Measurements from ENCODE around the gene EDC3.

EDC3 gene

GRCh38 chr15:74709011-74709410, 13.2 kb upstream of the EDC3 start:
- Histone ChIP-seq H3K27ac (ENCODE audit: low read depth, low read length) (no peak overlapping the region), H3K36me3 (ENCODE audit: control insufficient read depth, insufficient read depth, low read length) (no peaks in the 10 kb centered on the region), H3K27me3 (ENCODE audit: control insufficient read depth, insufficient read depth, low read length) (peaks cover 20% of the 10 kb centered on the region), H3K9ac (ENCODE audit: low read length) (no peak overlapping the region), H3K9me3 (ENCODE audit: control insufficient read depth, insufficient read depth, low read depth, low read length) (no peaks in the 10 kb centered on the region), H3K4me3 (ENCODE audit: low read depth, low read length) (no peak overlapping the region), H3K4me1 (ENCODE audit: control insufficient read depth, insufficient read depth, low read length) (no peaks in the 10 kb centered on the region)

GRCh38 chr15:74696808-74697207, 984 bp upstream of the EDC3 start:
- H3K27ac ChIP-seq (ENCODE audit: low read depth, low read length): no peak overlapping the region
- H3K9me3 ChIP-seq (ENCODE audit: control insufficient read depth, insufficient read depth, low read depth, low read length): no peaks in the 10 kb centered on the region
- no peaks in the 10 kb centered on the region for H3K36me3 ChIP-seq (ENCODE audit: control insufficient read depth, insufficient read depth, low read length)
- H3K4me1 ChIP-seq (ENCODE audit: control insufficient read depth, insufficient read depth, low read length): 0 out of 2 replicates have a peak, but pooled peaks cover 4% of the 10 kb centered on the region
- peaks cover 6% of the 10 kb centered on the region; the same call in 1 of the 2 replicates for H3K27me3 ChIP-seq (ENCODE audit: control insufficient read depth, insufficient read depth, low read length)
- H3K4me3 ChIP-seq (ENCODE audit: low read depth, low read length): peak overlapping the region; percentile 89
- no peak overlapping the region for H3K9ac ChIP-seq (ENCODE audit: low read length)

DNA sequence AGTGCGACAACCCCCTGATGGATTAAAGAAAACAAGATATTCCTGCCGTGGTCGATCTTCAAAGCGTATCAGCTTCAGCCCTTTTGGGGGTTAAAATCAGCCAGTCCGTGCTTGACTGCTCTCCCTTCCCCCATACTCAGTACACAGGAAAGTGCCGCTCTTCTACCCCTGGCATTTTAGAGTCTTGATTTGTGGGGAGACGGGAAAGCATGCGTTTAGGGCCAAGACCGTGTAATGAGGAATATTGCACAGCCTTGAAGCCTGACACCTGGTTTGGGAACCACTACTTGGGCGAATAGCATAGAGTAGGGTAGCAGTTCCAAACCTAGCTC, 540 bp upstream of the EDC3 start:
- Histone ChIP-seq H3K9ac (ENCODE audit: low read length) (peak overlapping the region; percentile 88), H3K27ac (ENCODE audit: low read depth, low read length) (no peak overlapping the region), H3K4me3 (ENCODE audit: low read depth, low read length) (peak overlapping the region; percentile 89), H3K4me1 (ENCODE audit: control insufficient read depth, insufficient read depth, low read length) (0 out of 2 replicates have a peak, but pooled peaks cover 4% of the 10 kb centered on the region), H3K9me3 (ENCODE audit: control insufficient read depth, insufficient read depth, low read depth, low read length) (no peaks in the 10 kb centered on the region), H3K27me3 (ENCODE audit: control insufficient read depth, insufficient read depth, low read length) (peaks cover 2% of the 10 kb centered on the region; the same call in 1 of the 2 replicates), H3K36me3 (ENCODE audit: control insufficient read depth, insufficient read depth, low read length) (no peaks in the 10 kb centered on the region)

DNA sequence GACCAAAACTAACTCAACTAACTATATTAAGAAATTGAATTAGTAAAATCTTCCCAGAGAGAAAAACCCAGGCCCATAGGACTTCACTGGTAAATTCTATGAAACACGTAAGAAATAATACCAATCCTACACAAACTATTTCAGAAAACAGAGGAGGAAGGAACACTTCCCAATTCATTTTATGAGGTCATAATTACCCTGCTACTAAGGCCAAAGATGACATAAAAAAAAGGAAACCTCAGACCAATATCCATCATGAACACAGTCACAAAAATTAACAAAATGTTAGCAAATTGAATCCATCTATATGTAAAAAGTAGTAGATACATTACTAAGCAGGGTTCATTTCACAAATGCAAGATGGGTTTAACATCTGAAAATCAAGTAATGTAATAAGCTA, 3.5 kb downstream of the EDC3 start:
- Histone ChIP-seq H3K27ac (ENCODE audit: low read depth, low read length) (no peak overlapping the region), H3K9me3 (ENCODE audit: control insufficient read depth, insufficient read depth, low read depth, low read length) (no peaks in the 10 kb centered on the region), H3K4me3 (ENCODE audit: low read depth, low read length) (no peak overlapping the region), H3K9ac (ENCODE audit: low read length) (no peak overlapping the region), H3K27me3 (ENCODE audit: control insufficient read depth, insufficient read depth, low read length) (no peaks in the 10 kb centered on the region), H3K36me3 (ENCODE audit: control insufficient read depth, insufficient read depth, low read length) (no peaks in the 10 kb centered on the region), H3K4me1 (ENCODE audit: control insufficient read depth, insufficient read depth, low read length) (0 out of 2 replicates have a peak, but pooled peaks cover 4% of the 10 kb centered on the region)

- peaks cover 16% of the 10 kb centered on the region for H3K36me3 ChIP-seq (ENCODE audit: control insufficient read depth, insufficient read depth, low read length)
- H3K9ac ChIP-seq (ENCODE audit: low read length): no peak overlapping the region
- H3K4me3 ChIP-seq (ENCODE audit: low read depth, low read length): no peak overlapping the region
- H3K9me3 ChIP-seq (ENCODE audit: control insufficient read depth, insufficient read depth, low read depth, low read length): peaks cover 6% of the 10 kb centered on the region
- H3K4me1 ChIP-seq (ENCODE audit: control insufficient read depth, insufficient read depth, low read length): no peaks in the 10 kb centered on the region
- no peak overlapping the region for H3K27ac ChIP-seq (ENCODE audit: low read depth, low read length)
- no peaks in the 10 kb centered on the region for H3K27me3 ChIP-seq (ENCODE audit: control insufficient read depth, insufficient read depth, low read length)
These were observed 12.1 kb downstream of the EDC3 start for GRCh38 chr15:74683758-74684157.

- peaks cover 6% of the 10 kb centered on the region for H3K9me3 ChIP-seq (ENCODE audit: control insufficient read depth, insufficient read depth, low read depth, low read length)
- no peaks in the 10 kb centered on the region for H3K4me1 ChIP-seq (ENCODE audit: control insufficient read depth, insufficient read depth, low read length)
- no peak overlapping the region for H3K9ac ChIP-seq (ENCODE audit: low read length)
- peaks cover 16% of the 10 kb centered on the region for H3K36me3 ChIP-seq (ENCODE audit: control insufficient read depth, insufficient read depth, low read length)
- no peak overlapping the region for H3K4me3 ChIP-seq (ENCODE audit: low read depth, low read length)
- H3K27me3 ChIP-seq (ENCODE audit: control insufficient read depth, insufficient read depth, low read length): no peaks in the 10 kb centered on the region
- H3K27ac ChIP-seq (ENCODE audit: low read depth, low read length): no peak overlapping the region
These were observed 12.9 kb downstream of the EDC3 start for GRCh38 chr15:74682954-74683353.

DNA sequence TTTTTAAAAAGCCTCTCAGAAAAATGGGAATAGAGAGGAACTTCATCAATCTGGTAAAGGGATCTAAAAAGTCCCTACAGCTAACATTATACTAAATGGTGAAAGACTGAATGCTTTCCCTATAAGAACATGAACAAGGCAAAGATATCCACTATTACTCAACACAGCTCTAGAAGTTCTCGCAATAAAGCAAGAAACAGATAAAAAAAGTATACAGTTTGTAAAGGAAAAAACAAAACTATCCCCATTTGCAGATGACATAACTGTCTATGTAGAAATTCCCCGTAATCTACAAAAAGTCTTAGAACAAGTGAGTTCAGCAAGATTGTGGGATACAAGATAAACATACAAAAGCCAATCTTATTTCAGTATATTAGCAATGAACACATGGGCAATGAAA, 15.4 kb downstream of the EDC3 start:
- H3K4me3 ChIP-seq (ENCODE audit: low read depth, low read length): no peak overlapping the region
- no peak overlapping the region for H3K9ac ChIP-seq (ENCODE audit: low read length)
- H3K9me3 ChIP-seq (ENCODE audit: control insufficient read depth, insufficient read depth, low read depth, low read length): peaks cover 6% of the 10 kb centered on the region

GRCh38 chr15:74676801-74677200, 19.0 kb downstream of the EDC3 start:
- Histone ChIP-seq H3K36me3 (ENCODE audit: control insufficient read depth, insufficient read depth, low read length) (peaks cover 22% of the 10 kb centered on the region), H3K27me3 (ENCODE audit: control insufficient read depth, insufficient read depth, low read length) (no peaks in the 10 kb centered on the region), H3K9me3 (ENCODE audit: control insufficient read depth, insufficient read depth, low read depth, low read length) (no peaks in the 10 kb centered on the region), H3K4me1 (ENCODE audit: control insufficient read depth, insufficient read depth, low read length) (no peaks in the 10 kb centered on the region), H3K4me3 (ENCODE audit: low read depth, low read length) (no peak overlapping the region), H3K9ac (ENCODE audit: low read length) (no peak overlapping the region), H3K27ac (ENCODE audit: low read depth, low read length) (no peak overlapping the region)

More for the DNA sequence above, 15.4 kb downstream of the EDC3 start:
- no peak overlapping the region for H3K27ac ChIP-seq (ENCODE audit: low read depth, low read length)
- no peaks in the 10 kb centered on the region for H3K27me3 ChIP-seq (ENCODE audit: control insufficient read depth, insufficient read depth, low read length)
- H3K36me3 ChIP-seq (ENCODE audit: control insufficient read depth, insufficient read depth, low read length): peaks cover 9% of the 10 kb centered on the region
- no peaks in the 10 kb centered on the region for H3K4me1 ChIP-seq (ENCODE audit: control insufficient read depth, insufficient read depth, low read length)

DNA sequence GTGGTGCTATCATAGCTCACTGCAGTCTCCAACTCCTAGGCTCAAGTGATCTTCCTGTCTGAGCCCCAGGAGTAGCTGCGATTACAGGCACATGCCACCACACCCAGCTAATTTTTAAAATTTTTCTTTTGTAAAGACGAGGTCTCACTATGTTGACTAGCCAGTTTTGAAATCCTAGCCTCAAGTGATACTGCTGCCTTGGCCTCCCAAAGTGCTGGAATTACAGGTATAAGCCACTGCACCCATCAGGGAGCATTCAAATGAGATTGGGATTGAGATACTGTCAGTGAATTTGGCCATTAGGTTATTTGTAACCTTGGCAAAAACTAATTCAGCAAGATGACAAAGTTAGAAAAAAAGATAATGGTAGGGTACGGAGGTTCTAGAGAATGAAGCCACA, 21.7 kb downstream of the EDC3 start:
- Histone ChIP-seq H3K27me3 (ENCODE audit: control insufficient read depth, insufficient read depth, low read length) (no peaks in the 10 kb centered on the region), H3K4me1 (ENCODE audit: control insufficient read depth, insufficient read depth, low read length) (no peaks in the 10 kb centered on the region), H3K36me3 (ENCODE audit: control insufficient read depth, insufficient read depth, low read length) (peaks cover 39% of the 10 kb centered on the region), H3K27ac (ENCODE audit: low read depth, low read length) (no peak overlapping the region), H3K9me3 (ENCODE audit: control insufficient read depth, insufficient read depth, low read depth, low read length) (no peaks in the 10 kb centered on the region), H3K4me3 (ENCODE audit: low read depth, low read length) (no peak overlapping the region), H3K9ac (ENCODE audit: low read length) (no peak overlapping the region)

- Histone ChIP-seq H3K4me3 (ENCODE audit: low read depth, low read length) (no peak overlapping the region), H3K36me3 (ENCODE audit: control insufficient read depth, insufficient read depth, low read length) (peaks cover 46% of the 10 kb centered on the region), H3K9me3 (ENCODE audit: control insufficient read depth, insufficient read depth, low read depth, low read length) (no peaks in the 10 kb centered on the region), H3K4me1 (ENCODE audit: control insufficient read depth, insufficient read depth, low read length) (no peaks in the 10 kb centered on the region), H3K9ac (ENCODE audit: low read length) (no peak overlapping the region), H3K27me3 (ENCODE audit: control insufficient read depth, insufficient read depth, low read length) (no peaks in the 10 kb centered on the region), H3K27ac (ENCODE audit: low read depth, low read length) (no peak overlapping the region)
These were observed 26.2 kb downstream of the EDC3 start for GRCh38 chr15:74669627-74670026.

- H3K36me3 ChIP-seq (ENCODE audit: control insufficient read depth, insufficient read depth, low read length): peaks cover 37% of the 10 kb centered on the region
- H3K4me1 ChIP-seq (ENCODE audit: control insufficient read depth, insufficient read depth, low read length): peaks cover 7% of the 10 kb centered on the region; the same call in 1 of the 2 replicates
- no peaks in the 10 kb centered on the region for H3K27me3 ChIP-seq (ENCODE audit: control insufficient read depth, insufficient read depth, low read length)
- H3K9me3 ChIP-seq (ENCODE audit: control insufficient read depth, insufficient read depth, low read depth, low read length): no peaks in the 10 kb centered on the region
- no peak overlapping the region for H3K4me3 ChIP-seq (ENCODE audit: low read depth, low read length)
- no peak overlapping the region for H3K27ac ChIP-seq (ENCODE audit: low read depth, low read length)
- no peak overlapping the region for H3K9ac ChIP-seq (ENCODE audit: low read length)
These were observed 27.8 kb downstream of the EDC3 start for GRCh38 chr15:74667975-74668374.

- no peaks in the 10 kb centered on the region for H3K27me3 ChIP-seq (ENCODE audit: control insufficient read depth, insufficient read depth, low read length)
- H3K4me3 ChIP-seq (ENCODE audit: low read depth, low read length): no peak overlapping the region
- H3K9me3 ChIP-seq (ENCODE audit: control insufficient read depth, insufficient read depth, low read depth, low read length): no peaks in the 10 kb centered on the region
- no peak overlapping the region for H3K27ac ChIP-seq (ENCODE audit: low read depth, low read length)
- H3K36me3 ChIP-seq (ENCODE audit: control insufficient read depth, insufficient read depth, low read length): peaks cover 13% of the 10 kb centered on the region
- no peak overlapping the region for H3K9ac ChIP-seq (ENCODE audit: low read length)
- peaks cover 7% of the 10 kb centered on the region; the same call in 1 of the 2 replicates for H3K4me1 ChIP-seq (ENCODE audit: control insufficient read depth, insufficient read depth, low read length)
These were observed 31.2 kb downstream of the EDC3 start for GRCh38 chr15:74664670-74665069.

Measured in HUES6 (cell line).